ENCODE data around the gene NEUROD4. TPM values are rescaled to one million over a fixed set of nuclear protein-coding genes. Genes with fewer than 3 reads are reported as not detected.

Gene NEUROD4
- polyA plus RNA-seq, 1 experiment, result not detected

DNA sequence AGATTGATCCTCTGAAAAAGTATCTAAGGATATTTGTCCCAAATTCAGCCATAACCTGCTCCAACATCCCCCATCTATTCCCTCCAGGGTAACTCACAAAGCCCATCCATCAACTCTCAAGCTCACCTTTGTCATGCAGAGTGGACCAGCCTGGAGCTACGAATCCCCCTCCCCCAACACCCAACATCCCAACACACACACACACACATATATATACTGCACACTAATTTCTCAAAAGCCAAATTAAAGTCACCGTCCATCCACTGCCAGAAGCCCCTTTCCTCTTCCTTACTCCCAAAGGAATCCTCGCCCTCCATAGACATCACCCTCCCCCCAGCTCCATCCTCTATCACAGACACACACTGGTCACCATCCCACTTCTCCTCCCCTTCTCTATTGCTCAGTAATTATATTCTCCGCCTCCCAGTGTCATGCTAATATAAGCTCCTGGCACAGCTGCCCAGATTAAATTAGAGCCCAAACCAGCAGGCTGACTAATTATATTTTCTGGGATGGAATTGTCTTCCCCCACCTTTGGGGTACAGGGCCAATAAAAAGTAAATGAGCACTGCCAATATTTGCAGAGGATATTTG, 21.7 kb upstream of the NEUROD4 start:
- POLR2A ChIA-PET, result no interaction called here
- no peak for DNase-seq (ENCODE audit: low read depth)
- Histone ChIP-seq H3K27me3 (ENCODE audit: control insufficient read depth, insufficient read depth, low read length) (no peaks in the 10 kb centered on the region; the same call in 1 of the 2 replicates), H3K4me3 (ENCODE audit: low read depth, low read length) (no peak overlapping the region), H3K36me3 (ENCODE audit: control insufficient read depth, insufficient read depth, low read length) (no peaks in the 10 kb centered on the region)
- TF ChIP-seq, protein P1, sequence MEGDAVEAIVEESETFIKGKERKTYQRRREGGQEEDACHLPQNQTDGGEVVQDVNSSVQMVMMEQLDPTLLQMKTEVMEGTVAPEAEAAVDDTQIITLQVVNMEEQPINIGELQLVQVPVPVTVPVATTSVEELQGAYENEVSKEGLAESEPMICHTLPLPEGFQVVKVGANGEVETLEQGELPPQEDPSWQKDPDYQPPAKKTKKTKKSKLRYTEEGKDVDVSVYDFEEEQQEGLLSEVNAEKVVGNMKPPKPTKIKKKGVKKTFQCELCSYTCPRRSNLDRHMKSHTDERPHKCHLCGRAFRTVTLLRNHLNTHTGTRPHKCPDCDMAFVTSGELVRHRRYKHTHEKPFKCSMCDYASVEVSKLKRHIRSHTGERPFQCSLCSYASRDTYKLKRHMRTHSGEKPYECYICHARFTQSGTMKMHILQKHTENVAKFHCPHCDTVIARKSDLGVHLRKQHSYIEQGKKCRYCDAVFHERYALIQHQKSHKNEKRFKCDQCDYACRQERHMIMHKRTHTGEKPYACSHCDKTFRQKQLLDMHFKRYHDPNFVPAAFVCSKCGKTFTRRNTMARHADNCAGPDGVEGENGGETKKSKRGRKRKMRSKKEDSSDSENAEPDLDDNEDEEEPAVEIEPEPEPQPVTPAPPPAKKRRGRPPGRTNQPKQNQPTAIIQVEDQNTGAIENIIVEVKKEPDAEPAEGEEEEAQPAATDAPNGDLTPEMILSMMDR (IDR thresholded peaks at IDR 0.05; ENCODE audit: insufficient read depth, low read depth, low read length), result no peak
- CTCF ChIA-PET, result interaction anchor here (8.9 kb wide), 1 partner anchor 72 kb away, joined by 234 read pairs; no protein-coding TSS in a partner anchor

DNA sequence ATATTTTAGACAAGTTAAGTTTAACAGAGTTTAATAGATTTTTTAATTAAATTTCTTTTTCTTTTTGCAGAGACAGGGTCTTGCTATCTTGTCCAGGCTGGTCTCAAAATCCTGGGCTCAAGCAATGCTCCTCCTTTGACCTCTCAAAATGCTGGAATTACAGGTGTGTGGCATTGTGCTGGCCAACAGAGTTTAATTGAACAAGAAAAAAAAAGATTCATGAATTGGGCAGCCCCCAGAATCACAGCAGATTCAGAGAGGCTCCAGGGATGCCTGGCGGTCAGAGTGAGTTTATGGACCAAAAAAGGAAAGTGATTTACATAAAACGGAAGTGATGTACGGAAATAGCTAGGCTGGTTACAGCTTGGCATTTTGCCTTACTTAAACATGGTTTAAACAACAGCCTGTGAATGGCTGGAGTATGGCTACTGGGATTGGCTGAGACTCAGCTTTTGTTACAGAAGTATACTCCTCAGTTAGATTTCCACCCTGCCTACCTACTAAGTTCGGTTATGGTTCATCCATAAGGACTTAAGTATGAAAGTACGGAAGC, 20.7 kb upstream of the NEUROD4 start:
- TF ChIP-seq, protein P1 (IDR thresholded peaks at IDR 0.05; ENCODE audit: insufficient read depth, low read depth, low read length), result no peak
- H3K4me3 ChIP-seq (ENCODE audit: low read depth, low read length), result no peak overlapping the region
- no peak for DNase-seq (ENCODE audit: low read depth)
- no peaks in the 10 kb centered on the region for H3K36me3 ChIP-seq (ENCODE audit: control insufficient read depth, insufficient read depth, low read length)
- H3K27me3 ChIP-seq (ENCODE audit: control insufficient read depth, insufficient read depth, low read length), result no peaks in the 10 kb centered on the region; the same call in 1 of the 2 replicates
- ChIA-PET POLR2A (no interaction called here), CTCF (interaction anchor here (8.9 kb wide), 1 partner anchor 71 kb away, joined by 234 read pairs; no protein-coding TSS in a partner anchor)

DNA sequence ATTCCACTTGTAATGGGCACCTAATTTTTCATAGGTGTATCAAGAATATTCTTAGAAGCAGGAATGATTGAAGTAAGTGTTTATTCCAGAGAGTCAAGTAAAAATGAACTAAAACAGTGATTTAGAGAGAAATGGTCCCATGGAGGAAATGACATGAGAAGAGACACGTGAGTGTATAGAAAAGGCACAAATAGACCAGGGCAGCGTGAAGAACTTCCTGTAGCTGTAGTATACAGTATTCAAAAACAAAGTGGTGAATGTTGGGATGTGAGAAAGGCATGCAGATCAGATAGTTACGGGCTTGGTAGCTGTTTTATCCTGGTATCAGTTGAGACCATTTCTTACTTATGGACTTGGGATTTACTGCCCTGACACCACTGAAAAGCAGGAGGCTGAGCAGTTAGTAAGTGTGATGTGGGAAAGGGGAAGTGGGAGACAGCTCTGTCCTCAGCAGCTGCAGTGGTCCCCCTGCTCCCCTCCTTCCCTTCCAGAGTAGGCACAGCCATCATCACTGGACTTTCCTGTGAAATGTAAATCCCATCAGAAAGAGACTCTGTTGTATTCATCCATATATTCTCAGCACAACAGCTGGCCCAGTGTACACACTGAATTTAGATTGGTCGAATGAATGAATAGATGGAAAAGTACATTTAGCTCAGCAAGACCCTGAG, 18.4 kb upstream of the NEUROD4 start:
- no peak for DNase-seq (ENCODE audit: low read depth)
- Histone ChIP-seq H3K27me3 (ENCODE audit: control insufficient read depth, insufficient read depth, low read length) (peaks cover 1% of the 10 kb centered on the region; the same call in 1 of the 2 replicates), H3K4me3 (ENCODE audit: low read depth, low read length) (no peak overlapping the region), H3K36me3 (ENCODE audit: control insufficient read depth, insufficient read depth, low read length) (no peaks in the 10 kb centered on the region)
- CTCF ChIA-PET, result interaction anchor here (0.7 to 3.4 kb wide), 4 partner anchors 8 to 71 kb away, joined by 3 to 17 read pairs (median 4); no protein-coding TSS in a partner anchor
- TF ChIP-seq, protein P1 (IDR thresholded peaks at IDR 0.05; ENCODE audit: insufficient read depth, low read depth, low read length), result no peak
- POLR2A ChIA-PET, result no interaction called here

DNA sequence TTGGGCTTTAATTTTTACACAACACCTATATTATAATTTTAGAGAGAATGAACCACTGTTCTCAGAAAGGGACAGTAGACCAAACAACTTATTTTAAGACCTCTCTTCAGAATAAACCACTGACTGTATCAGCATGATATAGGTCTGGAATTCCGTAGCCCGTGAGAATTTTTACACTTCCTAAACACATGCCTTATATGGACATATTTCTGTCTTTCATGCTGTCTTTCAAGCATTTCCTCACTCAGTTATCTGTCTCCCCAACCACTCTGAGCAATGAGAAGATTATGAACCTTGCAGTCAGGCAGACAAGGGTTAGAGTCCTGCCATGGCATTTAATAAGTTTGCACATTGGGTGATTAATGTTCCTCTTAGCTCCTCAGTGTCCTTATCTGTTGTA, 17.4 kb upstream of the NEUROD4 start:
- POLR2A ChIA-PET, result no interaction called here
- Histone ChIP-seq H3K27me3 (ENCODE audit: control insufficient read depth, insufficient read depth, low read length) (peaks cover 1% of the 10 kb centered on the region; the same call in 1 of the 2 replicates), H3K4me3 (ENCODE audit: low read depth, low read length) (no peak overlapping the region), H3K36me3 (ENCODE audit: control insufficient read depth, insufficient read depth, low read length) (no peaks in the 10 kb centered on the region)
- CTCF ChIA-PET, result interaction anchor here (1.7 to 3.4 kb wide), 3 partner anchors 9 to 70 kb away, joined by 3 to 17 read pairs (median 5); no protein-coding TSS in a partner anchor
- DNase-seq (ENCODE audit: low read depth), result no peak
- TF ChIP-seq, protein P1 (IDR thresholded peaks at IDR 0.05; ENCODE audit: insufficient read depth, low read depth, low read length), result no peak

DNA sequence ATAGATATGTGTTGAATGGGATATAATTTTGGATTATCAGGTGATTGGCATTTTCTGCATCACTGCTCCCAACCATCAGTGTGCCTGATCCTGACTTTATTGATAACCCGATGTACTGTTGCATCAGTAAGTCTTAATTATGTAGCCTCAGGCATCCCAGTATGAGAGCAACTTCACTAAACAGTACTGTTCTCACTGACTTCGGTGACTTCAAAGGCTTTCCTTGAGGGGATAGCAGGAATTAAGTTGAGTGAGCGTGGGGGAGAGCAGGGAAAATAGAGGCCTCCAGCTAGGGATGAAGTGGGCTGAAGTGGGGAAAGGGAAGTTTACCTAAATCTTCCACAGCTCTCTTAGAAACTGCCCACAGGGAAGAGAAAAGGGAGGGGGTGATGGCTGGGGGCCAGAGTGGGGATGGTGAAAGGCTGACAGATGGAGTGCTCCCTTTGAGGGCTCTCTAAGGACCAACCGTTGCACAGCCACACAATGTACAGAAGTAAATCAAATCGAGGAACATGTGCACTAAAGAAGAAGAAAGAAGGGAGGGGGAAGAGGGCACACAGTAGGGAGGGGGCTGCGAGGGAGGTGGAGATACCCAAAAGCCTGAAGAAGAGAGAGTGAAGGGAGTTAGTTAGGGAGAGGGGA, 10.7 kb upstream of the NEUROD4 start:
- Histone ChIP-seq H3K27me3 (ENCODE audit: control insufficient read depth, insufficient read depth, low read length) (peaks cover 1% of the 10 kb centered on the region; the same call in 1 of the 2 replicates), H3K4me3 (ENCODE audit: low read depth, low read length) (no peak overlapping the region), H3K36me3 (ENCODE audit: control insufficient read depth, insufficient read depth, low read length) (no peaks in the 10 kb centered on the region)
- DNase-seq (ENCODE audit: low read depth), result no peak
- POLR2A ChIA-PET, result no interaction called here
- TF ChIP-seq, protein P1 (IDR thresholded peaks at IDR 0.05; ENCODE audit: insufficient read depth, low read depth, low read length), result no peak
- CTCF ChIA-PET, result interaction anchor here (1.0 to 2.8 kb wide), 3 partner anchors 16 to 56 kb away, joined by 3 to 11 read pairs (median 4); no protein-coding TSS in a partner anchor

Data from BJ (cell line).